Thyroid gland (tissue), 4 donors: ENCODE measurements around the gene NUP43. TPM values are rescaled to one million over a fixed set of nuclear protein-coding genes. Genes with fewer than 3 reads are reported as not detected.

Source experiments
- DNase-seq, 2 donors: peaks; one replicate each; pipeline ENCODE4 v3.0.0-alpha.2; 2019
- H3K27ac ChIP-seq, 3 donors: fragments of 200-600 bp; sonication (generic); 1 replicate in 2 of 3; 2 replicates in 1 of 3; pipeline ENCODE4 v1.5.1; 2016 to 2019; ENCODE audit warnings: mild to moderate bottlenecking in 1 of 3, moderate library complexity in 1 of 3
- H3K27me3 ChIP-seq: fragments of 200-600 bp; sonication (generic); one replicate; pipeline ENCODE4 v1.5.1; 2019
- H3K36me3 ChIP-seq, 2 donors: fragments of 200-600 bp; sonication (generic); one replicate each; pipeline ENCODE4 v1.5.1; 2016 to 2019
- H3K4me1 ChIP-seq, 2 donors: fragments of 200-600 bp; sonication (generic); one replicate each; pipeline ENCODE4 v1.5.1; 2017 to 2019
- H3K4me3 ChIP-seq, 3 donors: fragments of 200-600 bp; sonication (generic); replicated peaks in 1 of 3; 1 replicate in 2 of 3; 2 replicates in 1 of 3; pipeline ENCODE4 v1.5.1; 2016; ENCODE audit warnings: mild to moderate bottlenecking in 1 of 3
- H3K9me3 ChIP-seq: fragments of 200-600 bp; sonication (generic); one replicate; pipeline ENCODE4 v1.5.1; 2017
- CTCF ChIP-seq, 6 experiments: fragments of 200-600 bp in 3 of 6; fragments of 450-650 bp in 3 of 6; sonication (generic) in 3 of 6; IDR thresholded peaks; one replicate each; pipeline ENCODE4 v1.5.1; 2016 to 2019; ENCODE audit warnings: antibody characterized with exemption in 6 of 6, mild to moderate bottlenecking in 2 of 6, inconsistent platforms in 1 of 6, moderate library complexity in 1 of 6
- POLR2A ChIP-seq, 2 donors: fragments of 450-650 bp; IDR thresholded peaks; one replicate each; pipeline ENCODE4 v1.6.1; 2017; ENCODE audit warnings: antibody characterized with exemption in 2 of 2, mild to moderate bottlenecking in 2 of 2, moderate library complexity in 1 of 2
- WGBS, 2 donors: methylation state at CpG; one replicate each; pipeline ENCODE4 v1.1.5; 2017; 5-methylcytosine and 5-hydroxymethylcytosine counted together
- intact Hi-C: fragments of 100-400 bp; cut with DNase I; formaldehyde crosslinking; loops from one replicate; pipeline ENCODE4 v1.15.1; 2023
- total RNA-seq, 4 donors: library from RNA; depleted of rRNA; stranded (reverse); fragments of >200 nt; gene quantifications; one replicate each; pipeline ENCODE4 v1.2.3, GENCODE V29; 2016

Gene NUP43
- total RNA-seq, 4 donors from 2014 or later = 31.1 to 112 (median 53.7) TPM

GRCh38 chr6:149777624-149778023 is 31.3 kb upstream of the NUP43 start:
- H3K36me3 ChIP-seq = peaks cover 0 to 5% of the 10 kb centered on the region in 2 donors

GRCh38 chr6:149771925-149772324 is 25.6 kb upstream of the NUP43 start:
- no peaks in the 10 kb centered on the region for H3K27me3 ChIP-seq
- no peak overlapping the region for H3K27ac ChIP-seq
- intact Hi-C loops = no loop called here
- TF ChIP-seq POLR2A (IDR thresholded peaks at IDR 0.05) (no peak), CTCF (IDR thresholded peaks at IDR 0.05) (no peak)
- H3K4me3 ChIP-seq = no peak overlapping the region
- H3K4me1 ChIP-seq = no peaks in the 10 kb centered on the region
- 95 to 97% methylated on average over 6 of the region's 6 CpGs for WGBS, 2 donors
- DNase-seq = no peak
- no peaks in the 10 kb centered on the region for H3K9me3 ChIP-seq
- H3K36me3 ChIP-seq = peaks cover 0 to 5% of the 10 kb centered on the region in 2 donors

More at GRCh38 chr6:149777624-149778023, 31.3 kb upstream of the NUP43 start:
- H3K4me3 ChIP-seq = no peak overlapping the region
- no peaks in the 10 kb centered on the region for H3K9me3 ChIP-seq
- TF ChIP-seq POLR2A (IDR thresholded peaks at IDR 0.05) (no peak), CTCF (IDR thresholded peaks at IDR 0.05) (no peak)
- DNase-seq = no peak
- H3K27me3 ChIP-seq = no peaks in the 10 kb centered on the region
- no peak overlapping the region for H3K27ac ChIP-seq
- intact Hi-C loops = no loop called here
- H3K4me1 ChIP-seq = no peaks in the 10 kb centered on the region
- WGBS, 2 donors = 95 to 100% methylated on average over 1 of the region's 1 CpG

GRCh38 chr6:149771185-149771584 is 24.9 kb upstream of the NUP43 start:
- Histone ChIP-seq H3K4me3 (no peak overlapping the region), H3K27ac (no peak overlapping the region), H3K36me3 (peaks cover 0 to 5% of the 10 kb centered on the region in 2 donors), H3K9me3 (no peaks in the 10 kb centered on the region), H3K4me1 (no peaks in the 10 kb centered on the region), H3K27me3 (no peaks in the 10 kb centered on the region)
- WGBS, 2 donors = 97 to 99% methylated on average over 3 of the region's 3 CpGs
- TF ChIP-seq CTCF (IDR thresholded peaks at IDR 0.05) (no peak), POLR2A (IDR thresholded peaks at IDR 0.05) (no peak)
- no peak for DNase-seq
- intact Hi-C loops = no loop called here

GRCh38 chr6:149769676-149770075 is 23.3 kb upstream of the NUP43 start:
- intact Hi-C loops = no loop called here
- TF ChIP-seq CTCF (IDR thresholded peaks at IDR 0.05) = no peak
- no peak for TF ChIP-seq POLR2A (IDR thresholded peaks at IDR 0.05)
- WGBS, 2 donors = 92 to 97% methylated on average over 2 of the region's 2 CpGs
- Histone ChIP-seq H3K4me3 (no peak overlapping the region), H3K36me3 (peaks cover 0 to 5% of the 10 kb centered on the region in 2 donors), H3K9me3 (no peaks in the 10 kb centered on the region), H3K27ac (no peak overlapping the region), H3K4me1 (no peaks in the 10 kb centered on the region), H3K27me3 (no peaks in the 10 kb centered on the region)
- DNase-seq = no peak

- DNase-seq = no peak
- 71 to 86% methylated on average over 3 of the region's 3 CpGs for WGBS, 2 donors
- Histone ChIP-seq H3K9me3 (no peaks in the 10 kb centered on the region), H3K4me3 (no peak overlapping the region), H3K27me3 (no peaks in the 10 kb centered on the region), H3K27ac (no peak overlapping the region), H3K4me1 (no peaks in the 10 kb centered on the region), H3K36me3 (no peaks in the 10 kb centered on the region)
- TF ChIP-seq CTCF (IDR thresholded peaks at IDR 0.05) = no peak
- intact Hi-C loops = no loop called here
These were observed 19.9 kb upstream of the NUP43 start for GRCh38 chr6:149766156-149766769.
